ENCODE measurements around the gene ACSS2. TPM values are rescaled to one million over a fixed set of nuclear protein-coding genes. Genes with fewer than 3 reads are reported as not detected.
"Not testable (repeated sequence)": the region's sequence is repeated elsewhere in the genome, so short reads cannot be mapped to it uniquely, and the experiment has no call there.

Gene ACSS2
- total RNA-seq, 3 donors from 2014 or later: 191 to 479 (median 302) TPM

- TF ChIP-seq, protein P1, sequence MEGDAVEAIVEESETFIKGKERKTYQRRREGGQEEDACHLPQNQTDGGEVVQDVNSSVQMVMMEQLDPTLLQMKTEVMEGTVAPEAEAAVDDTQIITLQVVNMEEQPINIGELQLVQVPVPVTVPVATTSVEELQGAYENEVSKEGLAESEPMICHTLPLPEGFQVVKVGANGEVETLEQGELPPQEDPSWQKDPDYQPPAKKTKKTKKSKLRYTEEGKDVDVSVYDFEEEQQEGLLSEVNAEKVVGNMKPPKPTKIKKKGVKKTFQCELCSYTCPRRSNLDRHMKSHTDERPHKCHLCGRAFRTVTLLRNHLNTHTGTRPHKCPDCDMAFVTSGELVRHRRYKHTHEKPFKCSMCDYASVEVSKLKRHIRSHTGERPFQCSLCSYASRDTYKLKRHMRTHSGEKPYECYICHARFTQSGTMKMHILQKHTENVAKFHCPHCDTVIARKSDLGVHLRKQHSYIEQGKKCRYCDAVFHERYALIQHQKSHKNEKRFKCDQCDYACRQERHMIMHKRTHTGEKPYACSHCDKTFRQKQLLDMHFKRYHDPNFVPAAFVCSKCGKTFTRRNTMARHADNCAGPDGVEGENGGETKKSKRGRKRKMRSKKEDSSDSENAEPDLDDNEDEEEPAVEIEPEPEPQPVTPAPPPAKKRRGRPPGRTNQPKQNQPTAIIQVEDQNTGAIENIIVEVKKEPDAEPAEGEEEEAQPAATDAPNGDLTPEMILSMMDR (IDR thresholded peaks at IDR 0.05): peak; percentile 16
- H3K36me3 ChIP-seq (ENCODE audit: low read depth): no peaks in the 10 kb centered on the region
- intact Hi-C loops (cut with DNase I, micrococcal nuclease): loop anchor here in 1 of 2 donors (2.0 kb wide), 1 partner anchor 79 kb away; the partner anchor contains the start of genes GSS and MYH7B
- DNase-seq (peak in 1 of 3 donors; percentile 100), ATAC-seq (peak; percentile 80)
- H3K4me3 ChIP-seq: peak overlapping the region; percentile 61
- H3K9me3 ChIP-seq: no peaks in the 10 kb centered on the region
- peaks cover 37% of the 10 kb centered on the region for H3K4me1 ChIP-seq (ENCODE audit: low read depth)
Observed at GRCh38 chr20:34875642-34876405, 588 bp upstream of the ACSS2 start.

DNA sequence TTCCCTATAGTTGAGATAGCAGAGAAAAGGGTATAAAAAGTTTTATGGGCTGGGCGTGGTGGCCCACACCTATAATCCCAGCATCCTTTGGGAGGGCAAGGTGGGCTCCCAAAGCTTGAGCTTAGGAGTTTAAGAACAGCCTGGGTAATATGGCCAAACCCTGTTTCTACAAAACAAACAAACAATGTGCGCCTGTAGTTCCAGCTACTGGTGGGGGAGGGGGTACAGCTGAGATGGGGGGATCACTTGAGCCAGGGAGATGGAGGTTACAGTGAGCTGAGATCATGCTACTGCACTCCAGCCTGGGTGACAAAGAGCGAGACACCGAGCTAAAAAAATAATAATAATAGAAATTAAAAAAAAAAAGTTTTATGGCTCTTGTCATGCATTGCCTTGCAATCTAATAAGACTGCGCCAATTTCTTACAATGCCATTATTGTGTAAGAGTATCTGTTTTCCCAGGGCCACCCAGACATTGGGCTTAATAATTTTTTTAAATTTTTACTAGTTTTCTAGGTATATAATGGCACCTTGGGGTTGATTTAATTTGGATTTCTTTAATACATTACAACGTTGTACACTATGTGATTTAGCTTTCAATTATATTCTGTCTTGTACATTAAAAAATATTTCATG is 3.9 kb downstream of the ACSS2 start:
- H3K9me3 ChIP-seq: no peaks in the 10 kb centered on the region
- no peaks in the 10 kb centered on the region for H3K36me3 ChIP-seq (ENCODE audit: low read depth)
- DNase-seq (peak in 2 of 3 donors; percentile 54 to 74), ATAC-seq (no peak)
- TF ChIP-seq, protein P1 (IDR thresholded peaks at IDR 0.05): no peak
- H3K4me1 ChIP-seq (ENCODE audit: low read depth): peaks cover 10% of the 10 kb centered on the region
- intact Hi-C loops (cut with DNase I, micrococcal nuclease): no loop called here
- H3K4me3 ChIP-seq: no peak overlapping the region

DNA sequence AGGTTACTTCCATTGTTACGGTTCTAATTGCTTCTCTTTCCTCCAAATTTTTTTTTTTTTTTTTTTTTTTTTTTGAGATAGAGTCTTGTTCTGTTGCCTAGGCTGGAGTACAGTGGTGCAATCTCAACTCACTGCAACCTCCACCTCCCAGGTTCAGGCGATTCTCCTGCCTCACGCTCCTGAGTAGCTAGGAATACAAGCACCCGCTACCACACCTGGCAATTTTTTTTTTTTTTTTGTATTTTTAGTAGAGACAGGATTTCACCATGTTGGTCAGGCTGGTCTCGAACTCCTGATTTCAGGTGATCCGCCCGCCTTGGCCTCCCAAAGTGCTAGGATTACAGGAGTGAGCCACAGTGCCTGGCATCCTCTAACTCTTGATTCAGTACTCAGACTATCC is 4.6 kb downstream of the ACSS2 start:
- H3K4me1 ChIP-seq (ENCODE audit: low read depth); H3K4me3 ChIP-seq; intact Hi-C loops (cut with DNase I, micrococcal nuclease); DNase-seq; H3K9me3 ChIP-seq; H3K36me3 ChIP-seq (ENCODE audit: low read depth); ATAC-seq: not testable (repeated sequence)

DNA sequence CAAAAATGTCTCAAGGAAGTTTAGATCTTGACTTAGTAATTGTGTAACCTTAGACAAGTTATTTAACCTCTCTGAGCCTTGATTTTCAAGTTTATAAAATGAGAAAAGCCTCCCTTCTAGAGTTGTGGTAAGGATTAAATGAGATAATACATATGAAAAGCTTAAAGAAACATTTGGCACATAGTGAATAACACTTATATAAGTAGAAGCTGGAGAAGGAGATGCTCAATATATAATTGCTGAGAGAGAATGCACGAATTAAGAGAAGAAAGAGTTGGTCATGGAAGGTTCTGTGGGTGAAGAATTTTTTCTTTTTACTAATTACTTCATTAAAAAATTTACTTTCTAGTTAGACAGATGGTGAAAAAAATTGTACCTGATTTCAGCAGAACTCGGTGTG is 5.3 kb downstream of the ACSS2 start:
- Histone ChIP-seq H3K4me1 (ENCODE audit: low read depth) (peaks cover 10% of the 10 kb centered on the region), H3K9me3 (no peaks in the 10 kb centered on the region), H3K36me3 (ENCODE audit: low read depth) (no peaks in the 10 kb centered on the region), H3K4me3 (no peak overlapping the region)
- intact Hi-C loops (cut with DNase I, micrococcal nuclease): no loop called here
- DNase-seq (no peak), ATAC-seq (no peak)
- TF ChIP-seq, protein P1 (IDR thresholded peaks at IDR 0.05): no peak

GRCh38 chr20:34883087-34883688 is 6.8 kb downstream of the ACSS2 start:
- TF ChIP-seq, protein P1 (IDR thresholded peaks at IDR 0.05): no peak
- no peak for DNase-seq
- Histone ChIP-seq H3K4me1 (ENCODE audit: low read depth) (peaks cover 10% of the 10 kb centered on the region), H3K9me3 (no peaks in the 10 kb centered on the region), H3K4me3 (no peak overlapping the region), H3K36me3 (ENCODE audit: low read depth) (no peaks in the 10 kb centered on the region)
- ATAC-seq: no peak
- intact Hi-C loops (cut with DNase I, micrococcal nuclease): no loop called here

DNA sequence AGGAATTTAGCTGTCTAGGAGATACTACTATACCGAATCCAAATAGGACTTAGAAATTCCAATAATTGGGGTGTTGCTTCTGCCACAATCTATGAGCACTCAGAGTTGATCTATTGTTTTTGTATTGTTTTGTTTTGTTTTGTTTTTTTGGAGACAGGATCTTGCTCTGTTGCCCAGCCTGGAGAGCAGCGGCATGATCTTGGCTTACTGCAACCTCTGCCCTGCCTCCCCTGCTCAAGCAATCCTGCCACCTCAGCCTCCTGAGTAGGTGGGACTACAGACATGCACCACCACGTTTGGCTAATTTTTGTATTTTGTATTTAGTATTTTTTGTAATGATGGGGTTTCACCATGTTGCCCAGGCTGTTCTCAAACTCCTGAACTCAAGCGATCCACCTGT is 7.4 kb downstream of the ACSS2 start:
- ATAC-seq: no peak
- no peak for DNase-seq
- no peaks in the 10 kb centered on the region for H3K36me3 ChIP-seq (ENCODE audit: low read depth)
- intact Hi-C loops (cut with DNase I, micrococcal nuclease): no loop called here
- peaks cover 10% of the 10 kb centered on the region for H3K4me1 ChIP-seq (ENCODE audit: low read depth)
- no peak overlapping the region for H3K4me3 ChIP-seq
- no peaks in the 10 kb centered on the region for H3K9me3 ChIP-seq
- TF ChIP-seq, protein P1 (IDR thresholded peaks at IDR 0.05): no peak

Measured in mucosa of descending colon (tissue), 3 donors.